ENCODE results near the gene WDR45.

Gene WDR45

DNA sequence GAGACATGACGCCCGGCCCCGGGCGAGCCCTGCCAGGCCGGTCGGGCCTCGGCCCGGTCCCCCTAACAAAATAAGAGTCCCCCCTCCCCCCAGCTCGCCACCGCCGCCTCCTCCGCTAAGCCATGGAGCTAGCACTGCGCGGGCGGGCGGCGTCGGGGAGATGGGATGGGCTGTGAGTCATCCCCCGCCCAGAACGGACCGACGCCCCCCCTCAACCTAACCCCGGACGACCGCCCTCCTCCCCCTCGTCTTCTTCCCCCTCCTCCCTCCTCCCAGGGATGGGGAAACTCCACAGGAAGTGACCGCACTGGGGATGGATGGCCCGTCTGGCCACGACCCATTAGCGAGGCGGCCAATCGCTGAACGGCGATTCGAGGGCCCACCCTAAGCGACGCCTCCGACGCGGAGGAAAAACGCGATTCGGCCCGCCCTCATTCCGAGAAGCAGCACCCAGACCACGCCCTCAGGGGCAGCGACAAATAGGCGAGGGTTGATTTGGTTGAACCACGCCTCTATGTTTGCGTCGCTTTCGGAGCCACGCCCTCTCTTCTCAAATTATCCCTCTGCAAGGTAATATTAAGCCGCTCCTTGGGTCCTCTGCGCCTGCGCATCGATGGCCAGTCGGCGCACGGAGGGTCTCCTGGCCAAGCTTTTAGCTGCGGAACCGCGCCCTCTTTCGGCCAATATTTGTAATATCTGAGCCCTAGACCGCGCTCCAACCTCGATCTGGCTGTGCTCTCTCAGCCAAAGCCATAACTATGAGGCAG lies 36.3 kb downstream of the WDR45 start, which contains the start of gene TFE3:
TSS of gene TFE3 (minus strand) at position 138 of the 767 bp plus-strand sequence. CDS start at position 7, 131 bp downstream.
- peak; percentile 98 for DNase-seq (ENCODE audit: low read depth)

DNA sequence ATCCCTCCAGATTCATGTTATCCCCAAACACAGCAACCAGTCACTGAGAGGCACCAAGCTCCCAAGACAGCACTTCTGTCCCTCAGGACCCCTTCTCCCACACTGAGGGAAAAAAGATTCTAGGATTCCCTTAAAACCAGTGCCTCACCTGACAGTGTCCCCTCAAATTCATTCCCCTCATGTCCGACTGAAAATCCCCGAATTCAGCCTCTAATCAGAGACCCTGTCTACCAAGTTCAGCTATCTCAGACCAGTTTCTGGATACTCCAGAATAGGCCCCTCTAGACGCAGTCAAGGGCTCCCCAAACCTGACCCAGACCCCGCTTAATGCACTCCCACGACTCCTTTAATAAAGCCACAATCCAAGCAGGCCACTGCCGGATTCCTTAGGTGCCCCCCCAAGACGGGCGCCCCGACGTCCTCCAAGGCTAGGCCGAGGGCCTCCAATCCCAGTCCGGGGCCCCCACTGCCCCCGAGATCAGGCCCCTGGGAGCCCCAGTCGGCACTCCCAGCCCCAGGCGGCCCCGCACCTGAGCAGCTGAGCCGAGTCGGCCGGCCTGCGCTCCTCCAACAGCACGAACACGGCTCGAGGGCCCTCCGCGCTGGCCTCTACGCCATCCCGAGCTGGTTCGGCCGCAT lies 37.0 kb downstream of the WDR45 start:
- DNase-seq (ENCODE audit: low read depth) = no peak

GRCh38 chrX:49041744-49042580 lies 37.7 kb downstream of the WDR45 start:
- DNase-seq (ENCODE audit: low read depth) = peak; percentile 77

GRCh38 chrX:49040376-49040955 lies 39.2 kb downstream of the WDR45 start:
- DNase-seq (ENCODE audit: low read depth) = peak; percentile 52

DNA sequence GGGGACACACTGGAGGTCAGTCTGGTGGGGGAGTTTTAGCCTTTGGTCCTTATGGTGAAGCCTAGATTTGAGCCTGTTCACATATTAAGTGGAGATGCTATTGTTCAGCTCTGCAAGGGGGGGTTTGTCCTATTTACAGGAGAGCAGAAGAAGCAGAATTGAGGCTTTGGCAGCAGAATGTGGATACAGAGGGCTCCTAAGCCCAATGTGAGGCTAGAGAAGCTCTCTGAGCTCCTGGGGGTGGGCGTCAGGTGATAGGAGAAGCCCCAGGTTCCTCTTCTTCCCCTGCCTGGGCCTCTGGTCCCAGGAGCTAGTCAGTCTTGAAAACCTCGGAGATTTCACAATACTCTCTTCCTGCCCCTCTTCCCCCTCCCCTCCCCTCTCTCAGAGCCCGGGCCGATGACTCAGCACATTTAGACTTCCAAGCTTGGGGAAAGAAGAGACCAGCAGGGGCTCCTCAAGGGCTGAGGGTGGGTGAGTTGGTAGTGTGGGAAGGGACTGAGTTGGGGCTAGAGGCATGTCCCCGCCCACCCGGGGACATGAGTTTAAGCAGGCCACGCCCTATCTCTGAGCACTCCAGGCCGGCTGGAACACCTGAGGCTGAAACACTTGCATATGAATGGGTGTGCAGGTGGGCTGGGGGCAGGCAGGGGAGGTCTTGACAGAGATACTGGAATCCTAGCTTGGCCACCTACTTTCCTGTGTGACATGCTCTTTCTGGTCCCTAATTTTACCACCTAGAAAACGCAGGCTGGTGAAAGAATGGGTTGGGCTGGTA lies 39.9 kb downstream of the WDR45 start:
- DNase-seq (ENCODE audit: low read depth) = peak; percentile 93

GRCh38 chrX:49037883-49038475 lies 41.7 kb downstream of the WDR45 start:
- DNase-seq (ENCODE audit: low read depth) = peak; percentile 80

GRCh38 chrX:49030283-49030682 lies 49.4 kb downstream of the WDR45 start:
- DNase-seq (ENCODE audit: low read depth) = no peak

DNA sequence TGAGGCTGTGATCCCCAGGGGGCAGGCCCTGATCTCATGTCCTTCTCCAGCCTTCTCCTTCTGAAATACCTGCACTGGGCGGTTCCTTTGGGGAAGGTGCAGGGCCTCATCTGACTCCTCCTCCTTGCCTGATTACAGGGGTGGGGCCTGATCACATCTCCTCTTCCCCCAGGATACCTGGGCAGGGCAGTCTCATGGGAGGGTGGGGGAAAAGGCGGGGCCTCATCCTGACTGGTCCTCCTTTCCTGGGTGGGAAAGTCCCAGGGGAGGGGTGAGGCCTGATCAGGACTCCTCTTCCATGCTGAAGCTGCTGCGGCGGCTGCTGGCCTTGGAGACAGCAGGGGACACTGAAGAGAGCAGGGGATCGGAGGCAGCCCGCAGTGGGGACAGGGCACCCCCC lies 49.8 kb downstream of the WDR45 start:
- no peak for DNase-seq (ENCODE audit: low read depth)

Measured in amniotic epithelial cell (primary cell).